Chondrocyte (in vitro differentiated cells): ENCODE measurements around the gene CD33. TPM values are rescaled to one million over a fixed set of nuclear protein-coding genes. Genes with fewer than 3 reads are reported as not detected.

Experiments used
- DNase-seq: peaks from one replicate; pipeline ENCODE4 v3.0.0; 2021; ENCODE audit warnings: mixed read lengths, low spot score
- H3K27ac Mint-ChIP-seq: one replicate; pipeline ENCODE4 v1.8.0; 2021; ENCODE audit warnings: mild to moderate bottlenecking, moderate library complexity, mixed read lengths; ENCODE audit not compliant: unreplicated experiment
- H3K27me3 Mint-ChIP-seq: 2 replicates; pipeline ENCODE4 v1.8.0; 2021; ENCODE audit warnings: low read depth, mixed read lengths
- H3K36me3 Mint-ChIP-seq: 2 replicates; pipeline ENCODE4 v1.8.0; 2021; ENCODE audit warnings: low read depth, mixed read lengths
- H3K4me1 Mint-ChIP-seq: 2 replicates; pipeline ENCODE4 v1.8.0; 2021; ENCODE audit warnings: low read depth, mild to moderate bottlenecking, mixed read lengths
- H3K4me3 Mint-ChIP-seq: one replicate; pipeline ENCODE4 v1.8.0; 2021; ENCODE audit warnings: mild to moderate bottlenecking, moderate library complexity, mixed read lengths; ENCODE audit not compliant: unreplicated experiment
- H3K9me3 Mint-ChIP-seq: 2 replicates; pipeline ENCODE4 v1.8.0; 2021; ENCODE audit warnings: low read depth, mixed read lengths
- CTCF ChIP-seq: fragments of 200-600 bp; sonication (generic); IDR thresholded peaks from 2 replicates; pipeline ENCODE4 v1.5.0; 2021; ENCODE audit warnings: antibody characterized with exemption, mild to moderate bottlenecking, moderate library complexity
- microRNA-seq: library from miRNA; unstranded; fragments of <30 nt; microRNA quantifications from one replicate; pipeline ENCODE4 v1.2.0, GENCODE V29; 2020; ENCODE audit warnings: borderline number of aligned reads
- total RNA-seq: library from RNA; stranded (reverse); gene quantifications from 3 replicates; pipeline ENCODE4 v1.2.1, GENCODE V29; 2021

Gene CD33
- total RNA-seq, 1 donor from 2014 or later: not detected

GRCh38 chr19:51274049-51274770 lies 49.3 kb downstream of the CD33 start:
- DNase-seq: no peak
- H3K27me3 Mint-ChIP-seq: no peaks in the 10 kb centered on the region
- H3K9me3 Mint-ChIP-seq: peaks cover 6% of the 10 kb centered on the region
- no peaks in the 10 kb centered on the region for H3K4me1 Mint-ChIP-seq
- no peak for TF ChIP-seq CTCF
- no peaks in the 10 kb centered on the region for H3K36me3 Mint-ChIP-seq
- H3K27ac Mint-ChIP-seq: no peak overlapping the region
- no peak overlapping the region for H3K4me3 Mint-ChIP-seq

- Mint-ChIP-seq H3K4me3 (no peak overlapping the region), H3K36me3 (no peaks in the 10 kb centered on the region), H3K27ac (no peak overlapping the region), H3K9me3 (peaks cover 12% of the 10 kb centered on the region), H3K4me1 (no peaks in the 10 kb centered on the region), H3K27me3 (no peaks in the 10 kb centered on the region)
- no peak for DNase-seq
- TF ChIP-seq CTCF: no peak
These were observed 52.2 kb downstream of the CD33 start for GRCh38 chr19:51277112-51277511.

GRCh38 chr19:51282335-51282734 lies 57.5 kb downstream of the CD33 start:
- Mint-ChIP-seq H3K4me1 (no peaks in the 10 kb centered on the region), H3K9me3 (peaks cover 19% of the 10 kb centered on the region), H3K4me3 (no peak overlapping the region), H3K36me3 (no peaks in the 10 kb centered on the region), H3K27me3 (peaks cover 3% of the 10 kb centered on the region), H3K27ac (no peak overlapping the region)
- no peak for TF ChIP-seq CTCF
- DNase-seq: no peak

- H3K36me3 Mint-ChIP-seq: no peaks in the 10 kb centered on the region
- no peak for DNase-seq
- peaks cover 3% of the 10 kb centered on the region for H3K27me3 Mint-ChIP-seq
- no peak for TF ChIP-seq CTCF
- H3K27ac Mint-ChIP-seq: no peak overlapping the region
- H3K9me3 Mint-ChIP-seq: peaks cover 16% of the 10 kb centered on the region
- no peaks in the 10 kb centered on the region for H3K4me1 Mint-ChIP-seq
- no peak overlapping the region for H3K4me3 Mint-ChIP-seq
These were observed 60.8 kb downstream of the CD33 start for GRCh38 chr19:51285682-51286081.

Small RNAs within 50 kb of the gene (microRNA-seq; reads per million reads assigned to microRNA genes)
- not detected for gene MIR8074

Other genes starting within 250 kb of the CD33 start
- not detected in 3 replicates for gene KLK7, start 241.2 kb upstream of the CD33 start, total RNA-seq
- gene KLK8, start 223.5 kb upstream of the CD33 start, total RNA-seq: not detected in 3 replicates
- not detected in 3 replicates for gene KLK10, start 205.4 kb upstream of the CD33 start, total RNA-seq
- not detected in 3 replicates for gene KLK11, start 198.5 kb upstream of the CD33 start, total RNA-seq
- not detected in 3 replicates for gene KLK12, start 190.1 kb upstream of the CD33 start, total RNA-seq
- not detected in 3 replicates for gene KLK13, start 160.0 kb upstream of the CD33 start, total RNA-seq
- gene KLK14, start 142.2 kb upstream of the CD33 start, total RNA-seq: not detected in 3 replicates
- gene CTU1, start 116.7 kb upstream of the CD33 start, total RNA-seq: 5.2 to 6.1 TPM (median 5.2 TPM) in 3 replicates
- gene SIGLEC9, start 100.2 kb upstream of the CD33 start, total RNA-seq: not detected in 3 replicates
- gene SIGLEC7, start 82.8 kb upstream of the CD33 start, total RNA-seq: not detected in 3 replicates
- not detected in 3 replicates for gene SIGLECL1, start 26.0 kb downstream of the CD33 start, total RNA-seq
- gene IGLON5, start 86.6 kb downstream of the CD33 start, total RNA-seq: 0.07 TPM in 1 of 3 replicates, not detected in the others
- 4.9 to 5.5 TPM (median 5.4 TPM) in 3 replicates for gene VSIG10L, start 117.1 kb downstream of the CD33 start, total RNA-seq
- gene ETFB, start 141.3 kb downstream of the CD33 start, total RNA-seq: 43.7 to 56.6 TPM (median 49.6 TPM) in 3 replicates
- 1.5 TPM in 1 of 3 replicates, not detected in the others for gene CLDND2, start 143.9 kb downstream of the CD33 start, total RNA-seq
- gene NKG7, start 147.6 kb downstream of the CD33 start, total RNA-seq: not detected in 3 replicates
- not detected in 3 replicates for gene LIM2, start 162.9 kb downstream of the CD33 start, total RNA-seq
- gene C19orf84, start 165.5 kb downstream of the CD33 start, total RNA-seq: not detected in 3 replicates
- gene SIGLEC10, start 192.6 kb downstream of the CD33 start, total RNA-seq: not detected in 3 replicates
- gene SIGLEC8, start 233.4 kb downstream of the CD33 start, total RNA-seq: not detected in 3 replicates